GM19025 (cell line): ENCODE data around the gene PLEKHN1.
"Not testable (repeated sequence)": the region's sequence is repeated elsewhere in the genome, so short reads cannot be mapped to it uniquely, and the experiment has no call there.

Source experiments
- ATAC-seq: cut with Tn5 transposase; IDR thresholded peaks from one replicate; pipeline ENCODE4 v1.9.1; 2021; ENCODE audit warnings: mild to moderate bottlenecking, low read depth, moderate library complexity; ENCODE audit not compliant: unreplicated experiment

Gene PLEKHN1

GRCh38 chr1:983798-984475 lies 17.7 kb downstream of the PLEKHN1 start:
- ATAC-seq, result no peak

GRCh38 chr1:984476-984814 lies 18.2 kb downstream of the PLEKHN1 start:
- no peak for ATAC-seq

GRCh38 chr1:985126-985525 lies 18.8 kb downstream of the PLEKHN1 start:
- ATAC-seq, result no peak

GRCh38 chr1:988061-988460 lies 21.8 kb downstream of the PLEKHN1 start:
- not testable (repeated sequence) for ATAC-seq

- not testable (repeated sequence) for ATAC-seq
Observed at GRCh38 chr1:991275-991674, 25.0 kb downstream of the PLEKHN1 start.

- no peak for ATAC-seq
Observed at GRCh38 chr1:991895-992294, 25.6 kb downstream of the PLEKHN1 start.

- no peak for ATAC-seq
Observed at GRCh38 chr1:992362-992761, 26.1 kb downstream of the PLEKHN1 start.

- no peak for ATAC-seq
Observed at GRCh38 chr1:993379-993995, 27.2 kb downstream of the PLEKHN1 start.

GRCh38 chr1:994546-994945 lies 28.3 kb downstream of the PLEKHN1 start:
- not testable (repeated sequence) for ATAC-seq

- no peak for ATAC-seq
Observed at GRCh38 chr1:995665-996633, 29.7 kb downstream of the PLEKHN1 start.

- ATAC-seq, result no peak
Observed at GRCh38 chr1:996851-997712, 30.8 kb downstream of the PLEKHN1 start.

- ATAC-seq, result no peak
Observed at GRCh38 chr1:997713-997992, 31.4 kb downstream of the PLEKHN1 start.

- ATAC-seq, result no peak
Observed at GRCh38 chr1:997993-998744, 31.9 kb downstream of the PLEKHN1 start.

- no peak for ATAC-seq
Observed at GRCh38 chr1:998745-998994, 32.4 kb downstream of the PLEKHN1 start.

GRCh38 chr1:998995-999724 lies 32.9 kb downstream of the PLEKHN1 start:
- no peak for ATAC-seq

GRCh38 chr1:999725-1000356 lies 33.6 kb downstream of the PLEKHN1 start, which contains the start of gene HES4:
TSS of gene HES4 (minus strand) at chr1:1000097. CDS start at chr1:999973, 124 bp downstream.
- ATAC-seq, result no peak

GRCh38 chr1:1000357-1001056 lies 34.2 kb downstream of the PLEKHN1 start:
- no peak for ATAC-seq

- ATAC-seq, result no peak
Observed at GRCh38 chr1:1001057-1001783, 34.9 kb downstream of the PLEKHN1 start.
